ENCODE results near the gene MPPED1.

The MPPED1 gene

DNA sequence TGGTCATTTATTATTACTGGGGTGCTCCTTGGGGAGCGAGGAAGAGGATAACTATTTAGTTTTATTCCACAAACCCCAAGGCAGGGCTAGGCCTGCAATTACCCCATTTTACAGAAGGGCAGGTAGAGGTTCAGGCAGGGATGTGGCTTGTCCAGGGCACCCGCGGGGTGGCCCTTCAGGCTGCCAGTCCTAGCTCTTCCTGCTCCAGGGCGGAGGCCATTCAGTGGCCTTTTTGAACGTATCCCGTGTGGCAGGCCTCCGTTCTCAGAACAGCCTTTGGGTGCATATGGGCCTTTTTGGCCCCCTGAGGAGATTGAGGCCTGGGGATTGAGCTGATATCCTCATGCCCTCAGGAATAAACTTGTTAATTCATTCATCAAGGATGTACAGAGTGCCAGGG is 66.2 kb downstream of the MPPED1 start:
- no peak for DNase-seq (ENCODE audit: low spot score)
- Histone ChIP-seq H3K4me3 (no peak overlapping the region), H3K27ac (no peak overlapping the region)
- TF ChIP-seq, protein P1, sequence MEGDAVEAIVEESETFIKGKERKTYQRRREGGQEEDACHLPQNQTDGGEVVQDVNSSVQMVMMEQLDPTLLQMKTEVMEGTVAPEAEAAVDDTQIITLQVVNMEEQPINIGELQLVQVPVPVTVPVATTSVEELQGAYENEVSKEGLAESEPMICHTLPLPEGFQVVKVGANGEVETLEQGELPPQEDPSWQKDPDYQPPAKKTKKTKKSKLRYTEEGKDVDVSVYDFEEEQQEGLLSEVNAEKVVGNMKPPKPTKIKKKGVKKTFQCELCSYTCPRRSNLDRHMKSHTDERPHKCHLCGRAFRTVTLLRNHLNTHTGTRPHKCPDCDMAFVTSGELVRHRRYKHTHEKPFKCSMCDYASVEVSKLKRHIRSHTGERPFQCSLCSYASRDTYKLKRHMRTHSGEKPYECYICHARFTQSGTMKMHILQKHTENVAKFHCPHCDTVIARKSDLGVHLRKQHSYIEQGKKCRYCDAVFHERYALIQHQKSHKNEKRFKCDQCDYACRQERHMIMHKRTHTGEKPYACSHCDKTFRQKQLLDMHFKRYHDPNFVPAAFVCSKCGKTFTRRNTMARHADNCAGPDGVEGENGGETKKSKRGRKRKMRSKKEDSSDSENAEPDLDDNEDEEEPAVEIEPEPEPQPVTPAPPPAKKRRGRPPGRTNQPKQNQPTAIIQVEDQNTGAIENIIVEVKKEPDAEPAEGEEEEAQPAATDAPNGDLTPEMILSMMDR (IDR thresholded peaks at IDR 0.05): no peak

DNA sequence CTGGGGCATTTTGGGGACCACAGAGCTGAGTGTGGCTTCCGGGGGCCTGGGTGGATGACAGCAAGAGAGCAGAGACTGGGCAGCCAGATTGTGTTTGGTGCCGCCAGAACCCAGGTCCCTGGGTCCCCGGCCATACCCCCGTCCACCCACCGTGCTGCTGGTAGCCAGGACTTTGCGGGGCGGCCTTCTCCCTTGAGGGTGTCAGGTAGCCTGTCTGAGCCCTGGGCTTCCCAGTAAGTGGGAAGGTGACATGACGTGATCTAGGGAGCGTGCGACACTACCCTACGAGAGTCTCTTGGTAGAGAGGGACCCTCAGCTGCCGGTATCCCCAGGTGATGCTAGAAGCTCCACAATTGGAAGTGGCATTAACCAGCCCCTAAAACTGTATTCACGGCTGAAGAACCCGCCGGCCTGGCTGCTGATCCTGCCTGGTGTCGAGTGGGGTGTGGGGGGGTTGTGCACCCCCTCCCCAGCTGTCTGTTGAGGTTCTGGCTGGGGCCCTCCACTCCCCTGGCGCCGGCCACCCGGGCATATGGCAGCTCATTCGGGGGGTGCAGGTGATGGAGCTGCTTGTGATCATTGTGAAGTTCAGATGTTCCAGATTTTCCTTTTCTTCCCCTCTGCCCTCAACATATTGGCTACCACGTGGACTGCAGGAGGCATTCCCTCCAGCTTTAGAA is 66.9 kb downstream of the MPPED1 start:
- DNase-seq (ENCODE audit: low spot score): no peak
- H3K4me3 ChIP-seq: no peak overlapping the region
- TF ChIP-seq, protein P1 (IDR thresholded peaks at IDR 0.05): no peak
- H3K27ac ChIP-seq: no peak overlapping the region

DNA sequence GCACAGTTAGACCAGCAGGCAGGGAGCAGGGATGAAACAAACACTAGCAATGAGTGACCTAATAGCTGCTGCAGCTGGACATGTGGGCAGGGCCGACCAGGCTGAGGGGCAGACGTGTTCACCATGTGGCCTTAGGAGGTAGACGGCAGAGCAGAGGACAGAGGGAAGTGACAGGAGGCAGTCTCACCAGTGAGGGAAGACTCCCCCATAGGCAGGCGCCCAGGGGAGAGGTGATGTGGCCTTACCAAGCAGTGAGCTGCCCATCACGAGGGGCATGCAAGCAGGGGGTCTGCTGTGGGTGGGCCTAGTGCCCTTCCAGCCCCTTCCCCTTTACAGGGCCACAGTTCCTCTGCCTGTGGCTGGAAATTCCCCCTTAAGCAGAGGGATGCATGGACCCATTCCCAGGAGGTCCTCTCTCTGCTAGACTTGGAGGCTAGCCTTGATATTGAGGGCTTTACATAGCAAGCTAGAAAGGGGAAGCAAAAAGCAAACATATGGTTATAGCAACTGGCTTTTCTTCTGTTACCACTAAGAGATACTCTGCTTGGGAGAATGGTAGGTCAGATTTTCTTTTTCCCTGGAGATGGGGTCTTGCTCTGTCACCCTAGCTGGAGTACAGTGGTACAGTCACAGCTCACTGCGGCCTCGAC is 67.6 kb downstream of the MPPED1 start:
- DNase-seq (ENCODE audit: low spot score): no peak
- no peak overlapping the region for H3K4me3 ChIP-seq
- H3K27ac ChIP-seq: no peak overlapping the region
- TF ChIP-seq, protein P1 (IDR thresholded peaks at IDR 0.05): no peak

DNA sequence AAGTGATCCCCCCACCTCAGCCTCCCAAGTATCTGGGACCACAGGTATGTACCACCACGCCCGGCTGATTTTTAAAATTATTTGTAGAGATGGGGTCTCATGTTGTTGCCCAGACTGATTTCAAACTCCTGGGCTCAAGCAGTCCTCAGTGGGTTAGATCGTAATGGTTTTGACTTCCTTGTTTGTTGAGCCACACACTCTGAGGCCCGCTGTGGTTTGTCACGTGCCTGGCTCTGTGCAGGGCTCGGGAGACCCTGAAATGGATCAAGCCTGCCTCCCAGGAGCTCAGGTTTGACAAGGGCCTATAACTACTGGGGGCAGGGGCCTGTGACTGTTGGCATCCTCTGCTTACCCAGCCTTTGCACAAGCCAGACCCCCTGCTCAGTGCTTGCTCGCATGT is 68.1 kb downstream of the MPPED1 start:
- Histone ChIP-seq H3K27ac (no peak overlapping the region), H3K4me3 (no peak overlapping the region)
- DNase-seq (ENCODE audit: low spot score): no peak
- TF ChIP-seq, protein P1 (IDR thresholded peaks at IDR 0.05): no peak

DNA sequence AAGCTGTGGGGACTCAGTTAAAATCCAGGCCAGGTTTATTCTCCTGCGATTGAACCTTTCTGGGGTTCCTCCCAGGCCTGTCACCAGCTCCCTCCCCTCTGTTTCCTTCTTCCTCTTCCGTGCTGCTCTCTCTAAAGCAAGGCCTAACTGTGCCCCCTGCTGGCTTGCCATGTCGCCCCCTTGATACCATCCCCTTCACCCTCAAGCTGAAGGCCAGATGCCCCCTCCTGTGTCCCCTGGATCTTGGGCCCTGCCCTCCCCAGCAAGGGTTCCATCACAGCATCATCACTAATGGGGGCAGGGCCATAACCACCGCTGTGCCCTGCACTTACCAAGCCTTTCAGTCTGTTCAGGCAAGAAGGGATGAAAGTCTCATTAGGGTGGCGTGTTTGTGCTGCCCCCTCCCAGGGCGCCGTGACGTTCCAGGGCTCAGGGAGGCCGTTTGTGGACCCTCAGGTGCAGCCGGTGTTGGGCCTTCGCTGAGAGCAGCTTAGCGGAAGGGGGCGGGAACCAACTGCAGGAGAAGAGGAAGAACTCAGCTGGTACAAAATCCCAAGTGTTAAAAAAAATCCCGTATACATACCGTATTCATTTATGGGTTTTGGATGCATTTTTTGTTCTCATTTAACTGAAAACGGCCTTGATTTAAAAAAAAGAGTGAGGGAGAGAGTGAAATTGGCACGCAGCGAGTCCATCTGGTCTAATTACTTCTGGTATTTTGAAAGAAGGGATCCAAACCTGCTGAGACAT is 69.9 kb downstream of the MPPED1 start:
- H3K4me3 ChIP-seq: peak overlapping the region; percentile 22
- DNase-seq (ENCODE audit: low spot score): no peak
- TF ChIP-seq, protein P1 (IDR thresholded peaks at IDR 0.05): no peak
- no peak overlapping the region for H3K27ac ChIP-seq

DNA sequence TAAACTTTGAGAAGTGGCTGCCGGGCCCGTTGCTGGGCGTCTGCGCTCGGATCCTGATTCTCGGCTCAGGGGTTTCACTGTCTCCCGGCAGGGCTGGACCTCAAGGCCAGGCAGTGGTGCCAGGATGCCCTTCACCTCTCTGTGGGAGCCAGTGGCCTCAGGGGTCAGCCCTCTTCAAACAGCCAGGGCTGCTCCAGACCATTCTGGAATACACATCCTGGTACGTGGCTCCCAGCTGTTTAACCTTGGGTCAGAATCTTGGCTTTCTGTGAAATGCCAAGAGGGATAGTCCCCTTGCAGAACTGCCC is 70.5 kb downstream of the MPPED1 start:
- H3K27ac ChIP-seq: no peak overlapping the region
- DNase-seq (ENCODE audit: low spot score): no peak
- no peak overlapping the region for H3K4me3 ChIP-seq
- TF ChIP-seq, protein P1 (IDR thresholded peaks at IDR 0.05): no peak

All from coronary artery (tissue), 2 donors.